Activated naive CD4-positive, alpha-beta T cell treated with anti-CD3 and anti-CD28 coated beads, Interleukin-2, amount 50 U/mL, for 24 hours (primary cell): ENCODE data around the gene ARHGAP26.
A peak's percentile ranks its signal among the peaks of the same experiment; 100 is the strongest.

Source experiments
- H3K27ac Mint-ChIP-seq: one replicate; pipeline ENCODE4 v1.8.0; 2021; ENCODE audit warnings: mild to moderate bottlenecking, mixed read lengths
- H3K27me3 Mint-ChIP-seq: one replicate; pipeline ENCODE4 v1.8.0; 2021; ENCODE audit warnings: mixed read lengths
- H3K36me3 Mint-ChIP-seq: one replicate; pipeline ENCODE4 v1.8.0; 2021; ENCODE audit warnings: mixed read lengths
- H3K4me1 Mint-ChIP-seq: one replicate; pipeline ENCODE4 v1.8.0; 2021; ENCODE audit warnings: mixed read lengths
- H3K4me3 Mint-ChIP-seq: one replicate; pipeline ENCODE4 v1.8.0; 2021; ENCODE audit warnings: mild to moderate bottlenecking, mixed read lengths
- H3K9me3 Mint-ChIP-seq: one replicate; pipeline ENCODE4 v1.8.0; 2021; ENCODE audit warnings: mixed read lengths

Gene ARHGAP26

DNA sequence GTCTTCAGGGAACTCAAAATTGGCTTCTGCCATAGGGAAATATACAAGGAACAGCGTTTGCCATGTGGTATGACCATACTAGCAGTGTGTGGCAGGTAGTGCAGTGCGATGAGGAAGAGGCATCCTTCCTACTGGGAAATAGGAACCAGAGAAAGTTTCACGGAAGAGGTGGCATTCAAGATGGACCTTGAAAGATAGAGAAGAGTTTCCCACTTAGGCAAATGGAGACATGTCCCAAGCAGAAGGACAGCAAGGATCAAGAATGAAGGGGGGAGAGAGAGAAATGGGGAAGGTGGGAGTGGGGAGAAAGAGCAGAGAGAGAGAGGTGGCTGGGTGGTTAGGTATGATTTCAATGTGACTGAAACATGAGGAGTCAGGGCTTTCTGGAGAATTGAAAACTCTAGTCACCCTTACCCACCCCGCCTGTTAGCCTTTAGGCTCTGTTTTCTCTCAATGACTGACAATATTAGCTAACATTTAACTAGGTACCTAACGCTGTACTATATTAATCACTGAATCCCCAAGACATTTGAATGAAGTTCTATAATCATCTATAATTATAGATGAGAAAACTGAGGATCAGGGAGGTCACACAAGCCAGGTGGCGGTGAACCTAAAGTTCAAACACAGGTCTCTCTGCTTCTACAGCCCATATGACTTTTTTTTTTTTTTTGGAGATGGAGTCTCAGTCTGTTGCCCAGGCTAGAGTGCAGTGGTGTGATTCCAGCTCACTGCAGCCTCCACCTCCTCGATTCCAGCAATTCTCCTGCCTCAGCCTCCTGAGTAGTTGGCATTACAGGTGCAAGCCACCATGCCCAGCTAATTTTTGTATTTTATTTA, 462.0 kb downstream of the ARHGAP26 start:
- Mint-ChIP-seq H3K4me3 (no peak overlapping the region), H3K4me1 (peaks cover 23% of the 10 kb centered on the region)

DNA sequence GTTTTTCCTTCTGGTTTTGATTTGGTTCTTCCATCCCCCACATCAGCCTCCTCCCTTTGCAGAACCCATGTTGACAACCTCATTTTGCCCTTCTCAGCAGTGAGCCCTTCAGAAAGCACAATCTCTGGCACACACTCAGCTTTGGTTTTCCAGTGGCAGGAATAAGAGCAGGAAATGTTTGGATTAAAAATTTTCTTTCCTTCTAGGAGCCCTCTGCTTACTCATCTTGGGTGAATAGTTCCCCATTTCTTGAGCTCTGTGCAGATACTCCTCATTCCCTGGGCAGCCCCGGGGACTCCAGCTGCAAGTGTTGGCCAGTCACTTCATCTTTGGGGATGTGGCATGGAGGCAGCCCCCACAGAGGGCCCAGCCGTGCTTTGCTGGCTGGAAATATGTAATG, 462.9 kb downstream of the ARHGAP26 start:
- no peak overlapping the region for H3K27ac Mint-ChIP-seq
- H3K27me3 Mint-ChIP-seq: peaks cover 1% of the 10 kb centered on the region
- H3K4me3 Mint-ChIP-seq: no peak overlapping the region
- no peaks in the 10 kb centered on the region for H3K9me3 Mint-ChIP-seq
- peaks cover 3% of the 10 kb centered on the region for H3K36me3 Mint-ChIP-seq
- H3K4me1 Mint-ChIP-seq: peaks cover 23% of the 10 kb centered on the region

More for the DNA sequence above, 462.0 kb downstream of the ARHGAP26 start:
- no peaks in the 10 kb centered on the region for H3K9me3 Mint-ChIP-seq
- H3K27ac Mint-ChIP-seq: no peak overlapping the region
- peaks cover 1% of the 10 kb centered on the region for H3K27me3 Mint-ChIP-seq
- H3K36me3 Mint-ChIP-seq: peaks cover 3% of the 10 kb centered on the region

DNA sequence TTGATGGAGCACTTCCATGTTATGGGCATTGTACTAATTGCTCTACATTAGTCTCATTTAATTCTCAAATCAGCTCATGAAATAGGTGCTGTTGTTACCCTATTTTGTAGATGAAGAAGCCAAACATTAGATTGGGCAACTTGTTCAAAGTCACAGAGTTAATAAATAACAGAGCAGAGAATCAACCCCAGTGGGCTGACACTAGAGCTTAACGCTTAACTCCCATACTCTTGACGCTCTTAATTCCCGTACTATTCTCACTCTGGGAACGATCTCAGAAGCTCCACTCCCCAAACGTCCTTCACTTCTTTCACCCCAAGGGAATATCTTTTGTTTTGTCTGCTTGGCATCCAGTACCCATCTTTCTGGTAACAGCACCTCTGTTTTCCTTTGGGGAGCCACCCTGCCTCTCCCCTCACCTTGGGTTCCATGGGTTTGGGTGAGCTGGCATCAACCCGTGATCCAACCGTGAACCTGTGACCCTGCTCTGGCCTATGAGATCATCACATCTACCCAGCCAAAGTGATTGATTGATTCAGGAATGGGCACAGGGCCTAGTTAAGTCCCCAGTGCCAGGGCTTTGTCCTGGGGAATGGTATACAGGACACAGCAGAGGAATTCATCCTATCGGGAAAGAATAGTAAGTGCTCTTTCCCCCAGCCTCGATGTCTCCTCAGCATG, 464.1 kb downstream of the ARHGAP26 start:
- Mint-ChIP-seq H3K27ac (no peak overlapping the region), H3K36me3 (peaks cover 3% of the 10 kb centered on the region), H3K9me3 (no peaks in the 10 kb centered on the region), H3K4me1 (peaks cover 18% of the 10 kb centered on the region), H3K27me3 (peaks cover 1% of the 10 kb centered on the region), H3K4me3 (no peak overlapping the region)

DNA sequence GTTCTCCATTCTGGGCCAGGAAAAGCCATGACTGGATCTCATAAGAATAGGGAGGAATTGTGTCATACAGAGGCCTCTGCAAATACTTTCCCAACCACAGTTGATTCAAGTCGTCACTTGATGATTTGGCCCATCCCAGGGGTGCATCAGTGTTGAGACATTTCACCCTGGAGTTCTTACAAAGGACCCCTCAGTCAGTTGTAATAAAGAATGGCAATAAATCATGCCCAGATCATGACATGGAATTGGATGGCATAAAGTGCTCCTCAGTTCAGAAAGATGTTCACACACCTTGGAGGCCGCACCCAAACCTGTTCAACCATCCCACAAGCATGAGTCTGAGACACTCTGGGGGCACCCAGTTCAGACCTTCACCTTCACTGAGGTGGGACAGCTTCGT, 465.2 kb downstream of the ARHGAP26 start:
- peaks cover 7% of the 10 kb centered on the region for H3K4me1 Mint-ChIP-seq
- H3K27me3 Mint-ChIP-seq: peaks cover 1% of the 10 kb centered on the region
- no peaks in the 10 kb centered on the region for H3K9me3 Mint-ChIP-seq
- H3K36me3 Mint-ChIP-seq: peaks cover 3% of the 10 kb centered on the region
- no peak overlapping the region for H3K27ac Mint-ChIP-seq
- no peak overlapping the region for H3K4me3 Mint-ChIP-seq

DNA sequence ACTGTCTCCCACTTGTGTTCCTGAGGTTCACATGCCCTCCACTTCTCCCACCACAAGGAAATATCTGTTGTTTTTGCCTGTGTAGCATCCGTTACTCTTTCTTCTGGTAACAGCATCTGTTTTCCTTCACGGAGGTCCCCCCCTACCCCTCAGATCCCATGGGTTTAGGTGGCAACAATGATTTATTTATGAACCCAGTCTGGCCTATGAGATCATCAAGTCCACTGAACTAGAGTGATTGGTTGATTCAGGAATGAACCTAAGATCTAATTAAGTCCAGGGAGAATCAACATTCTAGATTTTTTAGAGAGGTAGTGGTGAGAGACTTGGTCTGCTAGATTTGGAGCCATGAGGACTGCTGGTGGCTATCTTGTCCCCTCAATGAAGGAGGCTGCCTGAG, 466.5 kb downstream of the ARHGAP26 start:
- Mint-ChIP-seq H3K9me3 (no peaks in the 10 kb centered on the region), H3K27me3 (peaks cover 1% of the 10 kb centered on the region), H3K27ac (no peak overlapping the region), H3K36me3 (peaks cover 3% of the 10 kb centered on the region), H3K4me1 (no peaks in the 10 kb centered on the region), H3K4me3 (no peak overlapping the region)

DNA sequence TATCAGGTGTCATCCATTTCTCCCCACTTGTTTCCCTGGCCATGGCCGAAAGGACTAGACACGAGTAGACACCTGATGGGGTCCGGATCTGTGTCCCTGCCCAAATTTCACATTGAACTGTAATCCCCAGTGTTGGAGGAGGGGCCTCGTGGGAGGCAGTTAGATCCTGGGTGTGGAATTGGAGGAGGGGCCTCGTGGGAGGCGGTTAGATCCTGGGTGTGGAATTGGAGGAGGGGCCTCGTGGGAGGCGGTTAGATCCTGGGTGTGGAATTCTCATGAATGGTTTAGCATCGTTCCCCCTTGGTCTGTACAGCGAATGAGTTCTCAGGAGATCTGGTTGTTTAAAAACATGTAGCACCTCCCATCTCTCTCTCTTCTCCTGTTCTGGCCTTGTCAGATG, 467.5 kb downstream of the ARHGAP26 start:
- H3K9me3 Mint-ChIP-seq: no peaks in the 10 kb centered on the region
- H3K27ac Mint-ChIP-seq: no peak overlapping the region
- peaks cover 3% of the 10 kb centered on the region for H3K36me3 Mint-ChIP-seq
- no peaks in the 10 kb centered on the region for H3K27me3 Mint-ChIP-seq
- no peak overlapping the region for H3K4me3 Mint-ChIP-seq
- H3K4me1 Mint-ChIP-seq: no peaks in the 10 kb centered on the region

DNA sequence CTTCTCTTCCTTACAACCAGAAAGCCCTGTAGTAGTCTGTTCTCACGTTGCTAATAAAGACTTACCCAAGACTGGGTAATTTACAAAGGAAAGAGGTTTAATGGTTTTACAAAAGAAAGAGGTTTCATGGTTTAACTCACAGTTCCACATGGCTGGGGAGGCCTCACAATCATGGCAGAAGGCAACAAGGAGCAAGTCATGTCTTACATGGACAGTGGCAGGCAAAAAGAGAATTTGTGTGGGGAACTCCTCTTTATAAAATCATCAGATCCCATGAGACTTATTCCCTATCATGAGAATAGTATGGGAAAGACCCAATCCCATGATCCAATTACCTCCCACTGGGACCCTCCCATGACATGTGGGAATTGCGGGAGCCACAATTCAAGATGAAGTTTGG, 468.4 kb downstream of the ARHGAP26 start:
- Mint-ChIP-seq H3K27ac (no peak overlapping the region), H3K36me3 (peaks cover 2% of the 10 kb centered on the region), H3K27me3 (no peaks in the 10 kb centered on the region), H3K4me3 (no peak overlapping the region), H3K4me1 (no peaks in the 10 kb centered on the region), H3K9me3 (no peaks in the 10 kb centered on the region)

DNA sequence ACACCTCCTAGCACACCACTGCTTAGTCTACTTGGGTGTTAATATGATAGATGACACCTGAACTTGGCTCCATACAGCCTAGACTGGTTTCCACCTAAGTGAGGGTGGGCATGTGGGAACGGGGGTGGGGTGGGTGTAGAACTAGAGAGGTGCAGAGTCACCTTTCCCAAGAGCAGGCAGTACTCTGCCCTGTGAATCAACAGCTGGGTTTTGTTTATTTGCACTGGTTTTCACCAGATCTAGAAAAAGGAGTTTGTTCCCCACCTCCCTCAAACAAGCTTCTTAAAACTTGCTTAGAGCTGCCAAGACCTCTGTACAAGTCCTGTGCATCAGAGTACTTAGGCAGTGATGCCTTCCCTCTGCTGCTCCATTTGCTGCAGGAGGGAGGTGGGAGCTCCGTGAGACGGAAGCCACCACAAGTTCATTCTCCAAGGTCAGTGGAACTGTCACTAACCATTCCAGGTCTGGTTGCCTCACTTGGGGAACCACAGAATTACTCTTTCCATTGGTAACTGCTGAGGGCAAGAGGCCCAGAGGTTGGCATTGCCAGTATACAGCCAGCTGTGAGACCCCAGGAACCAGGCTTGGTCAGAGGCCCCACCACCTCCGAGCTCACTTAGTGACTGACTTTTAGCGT, 469.8 kb downstream of the ARHGAP26 start:
- H3K4me3 Mint-ChIP-seq: no peak overlapping the region
- no peaks in the 10 kb centered on the region for H3K27me3 Mint-ChIP-seq
- H3K9me3 Mint-ChIP-seq: peaks cover 7% of the 10 kb centered on the region
- no peaks in the 10 kb centered on the region for H3K4me1 Mint-ChIP-seq
- H3K27ac Mint-ChIP-seq: no peak overlapping the region
- H3K36me3 Mint-ChIP-seq: peaks cover 3% of the 10 kb centered on the region

DNA sequence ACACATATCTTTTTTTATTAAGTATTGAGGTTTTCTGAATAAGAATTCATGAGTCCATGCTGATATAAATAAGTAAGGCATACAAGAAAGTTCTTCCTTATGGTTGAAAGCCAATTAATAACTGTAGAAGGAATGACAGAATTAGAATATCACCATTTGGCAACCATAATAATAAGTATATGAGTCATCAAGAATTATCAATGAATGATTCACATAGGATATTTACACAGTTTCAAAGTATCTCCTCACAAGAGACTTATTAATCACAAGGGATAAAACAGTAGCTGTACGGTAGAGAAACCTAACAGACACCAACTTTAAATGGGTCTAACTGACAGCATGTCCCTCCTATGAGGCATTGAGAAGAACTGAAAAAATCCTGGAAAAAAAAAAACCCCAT, 471.7 kb downstream of the ARHGAP26 start:
- no peaks in the 10 kb centered on the region for H3K27me3 Mint-ChIP-seq

DNA sequence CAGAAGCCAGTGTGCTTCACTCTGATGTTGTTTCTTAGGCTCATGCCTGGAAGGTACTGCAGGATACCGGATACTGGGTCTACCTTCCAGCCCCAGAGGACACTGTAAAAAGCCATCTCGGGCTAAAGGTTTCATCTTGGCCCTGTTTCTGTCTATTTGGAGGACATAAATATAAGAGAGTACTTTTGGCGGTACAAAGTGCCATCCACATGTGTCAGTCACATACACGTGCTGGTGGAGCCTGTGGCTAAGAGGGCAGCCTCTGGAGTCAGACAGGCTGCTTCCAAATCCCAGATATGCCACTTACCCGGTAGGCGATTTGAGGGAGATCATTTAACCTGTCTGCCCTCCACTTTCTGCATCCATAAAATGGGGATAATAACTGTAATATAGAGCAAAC, 472.9 kb downstream of the ARHGAP26 start:
- peaks cover 7% of the 10 kb centered on the region for H3K9me3 Mint-ChIP-seq
- H3K4me3 Mint-ChIP-seq: no peak overlapping the region
- H3K36me3 Mint-ChIP-seq: peaks cover 6% of the 10 kb centered on the region
- no peak overlapping the region for H3K27ac Mint-ChIP-seq
- H3K4me1 Mint-ChIP-seq: no peaks in the 10 kb centered on the region
- no peaks in the 10 kb centered on the region for H3K27me3 Mint-ChIP-seq

More for the DNA sequence above, 471.7 kb downstream of the ARHGAP26 start:
- Mint-ChIP-seq H3K27ac (peak overlapping the region; percentile 3), H3K9me3 (peaks cover 7% of the 10 kb centered on the region), H3K36me3 (peaks cover 6% of the 10 kb centered on the region), H3K4me1 (no peaks in the 10 kb centered on the region), H3K4me3 (no peak overlapping the region)

DNA sequence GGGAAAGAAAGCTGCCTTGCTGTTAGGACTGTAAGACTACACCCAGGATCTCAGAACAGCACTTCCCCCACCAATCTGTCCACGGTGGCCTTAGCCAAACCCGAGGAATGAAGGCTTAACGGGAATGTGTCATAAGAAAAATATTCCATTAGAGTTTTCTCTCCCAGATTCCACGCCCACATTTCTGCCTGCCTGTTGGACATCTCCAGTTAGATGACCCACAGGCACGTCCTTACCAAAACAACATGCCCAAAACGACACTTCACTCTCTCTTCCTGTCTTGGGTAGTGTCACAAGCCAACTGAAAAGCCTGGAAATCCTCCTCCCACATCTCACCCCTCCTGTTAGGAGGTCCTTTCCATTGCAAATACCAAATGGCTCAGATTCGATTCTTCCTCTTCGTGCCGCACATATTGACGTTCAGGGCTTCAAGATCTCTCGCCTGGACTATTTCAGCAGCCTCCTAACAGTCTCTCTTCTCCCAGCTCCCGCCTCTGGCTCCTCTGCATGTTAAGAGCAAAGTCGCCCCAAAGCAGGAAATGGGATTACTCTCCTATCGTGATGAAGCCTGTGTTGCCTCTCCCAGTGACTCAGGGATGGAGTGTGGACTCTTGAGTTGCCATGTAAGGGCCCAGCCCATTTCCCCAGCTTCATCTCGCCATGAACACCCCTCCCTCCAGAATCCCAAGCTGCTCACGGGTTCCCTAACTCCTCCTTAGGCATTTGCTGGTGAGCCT, 474.0 kb downstream of the ARHGAP26 start:
- no peaks in the 10 kb centered on the region for H3K27me3 Mint-ChIP-seq
- no peak overlapping the region for H3K27ac Mint-ChIP-seq
- H3K36me3 Mint-ChIP-seq: peaks cover 6% of the 10 kb centered on the region
- H3K4me3 Mint-ChIP-seq: no peak overlapping the region
- H3K4me1 Mint-ChIP-seq: no peaks in the 10 kb centered on the region
- peaks cover 7% of the 10 kb centered on the region for H3K9me3 Mint-ChIP-seq

DNA sequence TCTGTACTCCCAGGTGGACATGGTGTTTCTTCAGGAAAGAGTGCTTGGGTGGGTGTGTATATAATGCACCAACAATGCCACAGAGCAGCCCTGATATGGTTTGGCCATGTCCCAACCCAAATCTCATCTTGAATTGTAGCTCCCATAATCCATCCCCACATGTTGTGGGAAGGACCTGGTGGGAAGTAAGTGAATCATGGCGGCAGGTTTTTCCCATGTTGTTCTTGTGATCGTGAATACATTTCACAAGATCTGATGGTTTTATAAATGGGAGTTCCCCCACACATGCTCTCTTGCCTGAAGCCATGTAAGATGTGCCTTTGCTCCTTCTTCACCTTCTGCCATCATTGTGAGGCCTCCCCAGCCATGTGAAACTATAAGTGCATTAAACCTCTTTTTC, 474.8 kb downstream of the ARHGAP26 start:
- peaks cover 6% of the 10 kb centered on the region for H3K36me3 Mint-ChIP-seq
- H3K27me3 Mint-ChIP-seq: no peaks in the 10 kb centered on the region
- H3K4me3 Mint-ChIP-seq: no peak overlapping the region
- no peak overlapping the region for H3K27ac Mint-ChIP-seq
- H3K9me3 Mint-ChIP-seq: peaks cover 7% of the 10 kb centered on the region
- no peaks in the 10 kb centered on the region for H3K4me1 Mint-ChIP-seq

DNA sequence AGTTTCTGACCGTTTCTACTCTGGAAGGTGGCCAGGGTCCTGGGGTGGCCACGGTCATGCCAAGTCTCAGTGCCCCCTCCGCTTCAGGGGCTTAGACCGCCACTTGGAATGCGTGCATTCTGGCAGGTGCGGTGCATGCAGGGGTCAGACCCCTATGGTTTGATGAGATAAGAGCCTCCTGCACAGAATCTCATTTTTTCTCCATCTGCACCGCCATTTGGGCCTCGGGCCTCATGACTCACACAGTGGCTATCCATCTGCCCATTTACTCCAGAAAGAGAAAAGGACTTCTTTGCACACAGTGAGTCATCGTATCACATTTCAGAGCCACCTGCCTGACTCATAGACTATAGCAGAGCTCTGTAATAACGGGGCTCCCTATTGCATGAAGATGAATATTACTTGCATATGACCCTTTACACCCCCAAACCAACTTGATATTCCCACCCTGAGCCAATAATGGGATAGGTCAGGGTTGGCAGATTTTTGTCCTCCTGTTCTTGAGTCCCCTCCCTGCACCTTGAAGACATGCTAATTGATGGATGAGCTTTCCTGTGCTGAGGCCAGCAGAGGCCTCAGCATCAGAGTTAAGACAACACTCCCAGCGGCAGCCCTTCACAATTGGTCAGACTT, 475.9 kb downstream of the ARHGAP26 start:
- Mint-ChIP-seq H3K27ac (no peak overlapping the region), H3K27me3 (no peaks in the 10 kb centered on the region), H3K9me3 (peaks cover 7% of the 10 kb centered on the region), H3K4me3 (no peak overlapping the region), H3K36me3 (peaks cover 6% of the 10 kb centered on the region), H3K4me1 (no peaks in the 10 kb centered on the region)

DNA sequence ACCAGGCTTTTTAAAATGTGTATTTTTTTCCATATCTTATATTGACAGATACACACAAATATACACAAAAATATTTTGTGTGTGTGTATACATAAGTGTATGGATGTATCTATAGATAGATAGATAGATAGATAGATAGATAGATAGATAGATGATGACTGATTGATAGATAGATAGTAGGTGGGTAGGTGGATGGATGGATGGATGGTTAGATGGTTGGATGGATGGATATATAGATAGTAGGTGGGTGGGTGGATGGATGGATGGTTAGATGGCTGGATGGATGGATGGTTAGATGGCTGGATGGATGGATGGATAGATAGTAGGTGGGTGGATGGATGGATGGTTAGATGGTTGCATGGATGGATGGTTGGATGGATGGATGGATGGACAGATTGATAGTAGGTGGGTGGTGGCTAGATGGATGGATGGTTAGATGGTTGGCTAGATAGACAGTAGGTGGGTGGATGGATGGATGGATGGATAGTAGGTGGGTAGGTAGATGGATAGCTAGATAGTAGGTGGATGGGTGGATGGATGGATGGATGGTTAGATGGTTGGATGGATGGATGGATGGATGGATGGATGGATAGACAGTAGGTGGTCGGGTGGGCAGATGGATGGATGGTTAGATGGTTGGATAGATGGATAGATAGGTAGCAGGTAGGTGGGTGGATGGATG, 477.1 kb downstream of the ARHGAP26 start:
- Mint-ChIP-seq H3K4me3 (no peak overlapping the region), H3K4me1 (no peaks in the 10 kb centered on the region), H3K36me3 (peaks cover 6% of the 10 kb centered on the region), H3K27me3 (no peaks in the 10 kb centered on the region), H3K9me3 (peaks cover 7% of the 10 kb centered on the region), H3K27ac (no peak overlapping the region)

DNA sequence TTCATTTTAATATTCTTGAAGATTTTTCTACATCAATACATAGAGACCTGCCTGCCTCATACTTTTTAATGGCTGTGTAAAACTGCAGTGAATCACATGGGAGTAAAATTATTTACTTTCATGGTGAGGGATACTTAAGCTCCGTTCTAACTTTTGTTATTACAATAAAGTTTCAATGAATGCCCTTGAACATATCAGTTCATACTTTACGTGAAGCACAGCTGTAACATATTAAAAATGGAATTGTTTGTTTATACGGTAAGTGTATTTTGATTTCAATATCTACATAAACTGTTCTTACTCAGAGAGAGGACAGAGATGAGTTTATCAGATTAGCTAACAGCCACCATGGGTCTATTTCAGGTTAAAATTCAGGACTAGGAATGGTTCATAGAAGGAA, 478.2 kb downstream of the ARHGAP26 start:
- H3K4me1 Mint-ChIP-seq: no peaks in the 10 kb centered on the region
- H3K27me3 Mint-ChIP-seq: no peaks in the 10 kb centered on the region
- H3K4me3 Mint-ChIP-seq: no peak overlapping the region
- peaks cover 7% of the 10 kb centered on the region for H3K9me3 Mint-ChIP-seq
- H3K27ac Mint-ChIP-seq: no peak overlapping the region
- peaks cover 6% of the 10 kb centered on the region for H3K36me3 Mint-ChIP-seq
